ENCODE data around the gene COPS9.

COPS9 gene

DNA sequence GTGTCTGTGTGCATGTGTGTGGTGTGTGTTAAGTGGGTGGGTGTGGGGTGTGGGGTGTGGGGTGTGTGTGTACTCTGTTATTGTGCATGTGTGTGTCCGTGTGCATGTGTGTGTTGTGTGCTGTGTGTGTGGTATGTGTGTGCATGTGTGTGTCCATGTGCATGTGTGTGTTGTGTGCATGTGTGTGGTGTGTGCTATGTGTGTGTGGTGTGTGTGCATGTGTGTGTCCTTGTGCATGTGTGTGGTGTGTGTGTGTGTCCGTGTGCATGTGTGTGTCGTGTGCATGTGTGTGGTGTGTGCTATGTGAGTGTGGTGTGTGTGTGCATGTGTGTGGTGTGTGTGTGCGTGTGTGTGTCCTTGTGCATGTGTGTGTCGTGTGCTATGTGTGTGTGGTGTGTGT, 11.3 kb upstream of the COPS9 start:
- no peak for DNase-seq

GRCh38 chr2:240146627-240147278, 10.6 kb upstream of the COPS9 start:
- no peak for DNase-seq

DNA sequence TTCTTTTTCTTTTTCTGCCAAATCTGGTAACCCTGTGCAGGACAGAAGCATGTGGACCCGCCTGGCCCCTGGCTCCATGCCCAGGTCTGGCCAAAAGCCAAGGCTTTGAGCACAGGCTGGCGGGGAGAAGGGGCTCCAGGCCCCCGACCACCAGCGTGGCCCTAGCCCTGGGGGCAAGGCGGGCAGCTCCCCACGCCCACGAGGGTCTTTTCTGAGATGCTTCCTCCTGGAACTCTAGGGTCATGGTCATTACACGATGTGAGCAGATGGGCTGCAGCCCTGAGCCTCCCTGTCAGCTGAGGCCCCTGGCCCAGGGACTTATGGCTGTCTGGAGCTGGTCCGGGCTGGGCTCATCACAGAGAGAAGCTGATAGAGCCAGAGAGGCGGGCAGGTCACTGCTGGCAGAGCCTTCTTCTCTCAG, 10.0 kb upstream of the COPS9 start:
- DNase-seq, result no peak

GRCh38 chr2:240145461-240145860, 9.4 kb upstream of the COPS9 start:
- no peak for DNase-seq

GRCh38 chr2:240144649-240145261, 8.7 kb upstream of the COPS9 start:
- DNase-seq, result no peak

GRCh38 chr2:240143801-240144648, 7.9 kb upstream of the COPS9 start:
- peak; percentile 83 to 86 for DNase-seq

- no peak for DNase-seq
Measured at GRCh38 chr2:240143276-240143675, 7.2 kb upstream of the COPS9 start.

- no peak for DNase-seq
Measured at GRCh38 chr2:240142859-240143258, 6.8 kb upstream of the COPS9 start.

GRCh38 chr2:240142256-240142775, 6.2 kb upstream of the COPS9 start:
- no peak for DNase-seq

DNA sequence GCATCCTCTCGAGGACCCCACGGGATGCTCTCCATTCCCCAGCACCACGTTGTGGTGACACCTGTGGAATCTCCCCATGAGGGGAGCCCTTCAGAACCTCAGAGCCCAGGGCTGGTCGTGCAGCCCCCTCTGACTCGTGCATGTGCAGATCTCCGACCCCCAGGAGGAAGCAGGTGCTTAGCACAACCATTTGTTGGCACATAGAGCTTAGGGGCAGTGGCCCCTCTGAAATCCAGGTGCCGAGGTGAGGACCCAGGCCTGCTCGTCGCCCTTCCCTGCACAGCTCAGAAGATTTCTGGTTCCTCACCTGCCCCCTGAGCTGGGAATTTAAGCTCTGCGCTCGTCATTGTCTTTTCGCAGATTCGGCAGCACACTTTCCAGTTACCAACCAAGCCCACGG, 5.6 kb upstream of the COPS9 start:
- no peak for DNase-seq

DNA sequence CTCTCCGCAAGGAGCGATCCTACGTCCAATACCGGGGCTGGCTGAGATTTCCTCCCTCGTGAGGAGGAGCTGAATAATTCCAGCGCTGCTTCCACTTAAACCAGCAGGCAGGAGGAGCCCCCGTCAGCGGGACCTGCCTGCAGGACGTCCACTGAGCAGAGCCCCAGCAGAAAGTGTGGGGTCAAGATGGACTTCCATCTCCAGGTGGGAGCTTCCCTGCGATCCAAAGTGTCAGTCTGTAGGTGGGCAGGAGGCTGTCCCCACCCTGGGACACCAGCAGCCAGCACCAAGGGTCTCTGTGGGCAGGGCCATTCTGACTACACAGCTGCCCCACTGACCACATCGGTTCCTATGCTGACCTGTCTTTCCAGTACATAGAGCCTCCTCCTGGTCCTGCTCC, 4.8 kb upstream of the COPS9 start:
- no peak for DNase-seq

- no peak for DNase-seq
Measured at GRCh38 chr2:240140511-240140910, 4.4 kb upstream of the COPS9 start, which contains the start of gene OTOS. Gene OTOS (minus strand): TSS chr2:240140658. CDS start chr2:240140326, 332 bp downstream.

DNA sequence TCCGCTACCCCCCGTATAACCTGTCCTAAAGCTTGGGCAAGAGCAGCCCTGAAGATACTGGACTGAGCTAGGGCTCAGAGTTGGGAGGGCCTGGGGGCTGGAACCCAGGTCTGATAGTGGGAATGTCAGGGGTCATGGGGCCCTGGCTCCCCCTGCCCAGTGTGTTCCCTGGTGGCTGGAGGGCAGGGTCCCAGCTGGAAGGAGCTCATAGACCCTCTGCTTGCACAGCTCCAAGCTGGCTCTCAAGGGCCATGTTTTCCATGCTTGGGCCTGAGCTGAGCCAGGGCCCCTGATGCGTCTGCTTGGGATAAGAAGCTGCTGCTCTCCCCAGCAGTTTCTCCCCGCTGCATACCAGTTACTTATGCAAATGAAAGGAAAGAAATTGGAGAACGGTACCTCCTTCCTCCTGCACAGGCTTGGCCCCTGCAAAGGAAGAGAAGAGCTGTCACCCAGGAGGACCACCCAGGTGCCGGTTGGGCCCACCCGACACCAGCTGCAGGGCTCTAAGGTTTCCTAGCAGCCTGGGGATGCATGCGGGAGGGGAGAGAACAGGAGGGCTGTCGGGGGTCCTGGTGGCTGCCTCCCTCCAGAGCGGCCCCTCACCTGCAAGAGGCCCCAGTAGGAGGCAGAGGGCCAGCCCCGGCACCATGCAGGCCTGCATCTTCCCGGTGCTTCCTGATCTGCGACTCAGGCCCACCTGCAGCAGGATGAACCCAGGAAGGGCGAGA, 3.7 kb upstream of the COPS9 start:
- no peak for DNase-seq

DNA sequence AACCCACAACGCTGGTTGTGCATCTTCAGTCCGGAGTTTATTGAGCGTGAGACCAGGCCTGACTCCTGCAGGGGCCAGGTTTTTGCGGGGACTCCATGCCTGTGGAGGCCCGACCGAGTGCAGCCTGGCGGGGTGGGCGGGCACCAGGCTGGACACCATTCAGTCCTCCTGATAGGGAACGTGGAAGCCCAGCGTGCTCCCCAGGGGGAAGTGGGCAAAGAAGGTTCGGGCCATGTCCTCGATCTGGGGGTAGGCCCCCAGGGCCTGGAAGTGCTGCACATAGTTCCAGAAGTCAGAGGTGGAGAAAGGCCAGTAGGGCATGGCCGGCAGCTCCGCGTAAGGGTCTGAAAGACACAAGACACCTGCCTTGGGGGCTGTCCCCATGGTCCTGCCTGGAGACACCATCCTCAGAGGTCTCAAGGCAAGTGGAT, 2.9 kb upstream of the COPS9 start:
- DNase-seq, result no peak

DNA sequence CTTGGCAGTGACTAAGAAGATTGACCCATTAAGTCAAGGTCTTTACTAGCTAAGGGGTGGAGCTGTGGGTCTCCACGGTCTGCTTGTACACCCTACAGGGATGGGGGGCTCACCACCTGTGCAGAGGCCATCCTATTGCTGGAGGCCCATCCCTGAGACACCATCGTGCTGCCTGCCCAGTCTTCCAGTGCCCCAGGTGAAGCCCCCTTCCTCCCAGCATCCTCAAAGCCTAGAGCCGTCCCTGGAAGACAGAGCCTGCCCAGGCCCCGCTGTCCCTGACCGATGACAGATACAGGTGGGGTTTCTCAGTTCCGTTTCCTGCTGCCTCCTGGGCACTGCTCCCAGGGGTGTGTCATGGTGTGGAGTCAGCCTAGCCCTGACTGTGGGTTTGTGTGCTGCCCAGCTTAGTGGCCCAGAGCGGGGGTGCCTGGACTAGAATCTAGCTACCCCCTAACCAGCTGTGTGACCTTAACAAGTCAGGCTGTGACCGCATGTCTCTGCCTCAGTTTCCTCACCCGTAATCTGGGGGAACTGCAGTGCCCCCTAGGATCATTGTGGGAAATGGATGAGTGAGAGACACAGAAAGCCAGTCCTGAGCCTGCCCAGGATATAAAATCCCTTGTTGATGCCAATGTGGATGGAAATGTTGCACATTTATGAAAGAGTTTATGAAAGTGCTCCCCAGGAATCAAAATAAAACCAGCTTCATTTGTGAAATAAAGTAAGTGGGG, 2.3 kb upstream of the COPS9 start:
- no peak for DNase-seq

GRCh38 chr2:240137596-240138253, 1.6 kb upstream of the COPS9 start:
- DNase-seq, result no peak

DNA sequence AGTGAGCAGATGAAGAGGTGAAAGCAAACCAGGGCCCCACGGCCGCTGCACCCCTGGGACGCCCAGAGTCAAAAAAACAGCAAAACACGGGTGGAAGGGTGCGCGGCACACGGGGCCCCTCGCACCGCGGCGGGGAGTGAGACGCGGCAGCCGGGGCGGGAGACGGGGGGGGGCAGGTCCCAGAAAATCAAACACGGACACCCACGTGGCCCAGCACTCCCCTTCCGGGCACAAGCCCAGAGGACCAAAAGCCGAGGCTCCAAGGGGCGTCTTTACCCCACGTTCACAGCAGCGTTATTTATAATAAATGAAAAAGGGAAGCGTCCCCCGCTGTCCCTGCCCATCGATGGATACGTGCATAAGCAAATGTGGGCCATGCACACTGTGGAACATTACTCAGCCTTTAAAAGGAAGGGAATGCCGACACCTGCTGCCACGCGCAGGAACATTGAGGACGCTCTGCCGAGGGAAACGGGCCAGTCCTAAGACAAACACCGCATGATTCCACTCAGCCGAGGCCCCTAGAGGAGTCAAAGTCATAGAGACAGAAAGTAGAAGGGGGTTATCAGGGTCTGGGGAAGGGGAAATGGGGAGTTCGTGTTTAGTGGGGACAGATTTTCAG, 677 bp upstream of the COPS9 start:
- DNase-seq, result peak in 1 of 2 experiments; percentile 34

DNA sequence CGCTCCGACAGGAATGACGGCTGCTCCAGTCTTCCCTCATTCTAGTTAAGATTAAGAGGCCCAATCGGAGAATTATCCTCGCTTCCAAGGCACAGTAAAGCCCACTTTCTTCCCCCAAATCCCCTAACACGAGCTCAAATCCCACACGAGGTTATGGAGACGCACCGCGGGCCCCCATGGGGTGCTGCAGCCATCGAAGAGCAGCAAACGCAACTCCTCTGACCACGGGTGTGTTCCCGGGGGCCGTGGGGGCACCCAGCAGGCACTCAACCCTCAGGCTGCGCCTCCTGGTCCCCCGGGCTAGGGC, 446 bp downstream of the COPS9 start:
- no peak for DNase-seq

DNA sequence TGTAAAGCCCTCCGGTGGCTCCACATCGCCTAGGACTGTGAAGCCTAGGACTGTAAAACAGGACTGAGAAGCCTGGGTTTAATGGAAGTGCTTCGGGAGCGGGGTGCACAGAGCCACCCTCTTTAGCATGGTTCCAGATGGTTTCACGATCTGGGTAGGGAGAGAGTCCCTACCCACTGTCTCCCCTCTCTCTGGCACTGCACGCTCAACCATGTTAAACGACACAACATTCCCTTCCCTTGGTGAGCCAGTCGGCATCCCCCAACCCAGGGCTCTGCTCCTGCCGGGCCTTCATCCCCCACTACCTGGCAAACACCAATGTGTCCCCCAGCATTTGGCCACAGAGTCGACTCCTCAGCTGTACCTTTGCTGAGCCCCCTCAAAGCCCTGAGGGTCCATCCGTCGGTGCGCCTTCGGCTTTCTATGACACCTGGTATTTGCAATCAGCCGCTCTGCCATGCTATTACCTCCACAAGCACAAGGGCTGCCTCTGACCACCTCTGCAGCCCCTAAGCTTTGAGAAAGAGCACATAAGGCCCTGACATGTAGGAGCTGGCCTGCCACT, 1.1 kb downstream of the COPS9 start:
- no peak for DNase-seq

DNA sequence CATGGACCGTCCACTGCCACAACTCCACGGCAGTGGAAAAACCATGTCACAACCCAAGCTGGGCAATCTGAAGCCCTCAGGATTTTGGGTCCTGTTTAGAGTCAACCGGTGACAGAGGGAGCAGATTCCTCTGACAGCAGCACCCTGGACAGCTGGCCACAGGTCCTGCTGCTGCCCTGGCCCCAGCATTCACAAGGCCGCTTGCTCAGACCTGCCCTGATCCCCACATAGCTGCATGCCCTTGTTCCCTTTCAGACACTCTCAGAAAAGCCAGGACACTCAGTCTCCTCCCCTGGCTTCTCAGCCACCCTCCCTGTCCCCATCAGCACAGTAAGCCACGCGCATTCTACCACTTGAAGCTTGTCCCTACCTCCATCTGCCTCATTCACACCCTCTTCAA, 1.6 kb downstream of the COPS9 start:
- DNase-seq, result no peak

DNA sequence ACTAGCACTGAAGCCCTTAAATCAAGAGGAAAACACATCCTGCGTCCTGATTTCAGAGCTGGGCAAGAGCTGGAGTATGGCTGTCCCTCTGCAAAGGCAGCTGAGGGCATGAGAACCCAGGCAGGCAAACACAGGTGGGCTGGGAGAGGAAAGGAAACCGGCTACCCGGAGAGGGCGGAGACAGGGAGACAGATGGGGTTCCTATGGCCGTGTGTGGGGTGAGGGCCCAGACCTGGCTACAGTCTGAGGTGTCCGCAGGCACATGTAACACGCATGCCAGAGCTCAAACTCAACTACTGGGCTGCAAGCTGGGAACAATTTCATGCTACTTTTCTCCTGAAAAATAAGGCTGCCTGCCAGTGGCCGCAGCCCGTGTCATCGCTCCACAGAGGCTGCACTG, 2.7 kb downstream of the COPS9 start:
- no peak for DNase-seq

All from activated CD4-positive, alpha-beta T cell treated with anti-CD3 and anti-CD28 coated beads, Interleukin-2, amount 50 U/mL, for 48 hours (primary cell).